Measurements from ENCODE around the gene SF3B2. TPM values are rescaled to one million over a fixed set of nuclear protein-coding genes. Genes with fewer than 3 reads are reported as not detected.

SF3B2 gene
- total RNA-seq, result 103 and 117 TPM in 2 replicates

GRCh38 chr11:66051766-66052663 lies at the start of gene SF3B2:
Gene SF3B2 (plus strand): TSS chr11:66052364. CDS start chr11:66052385, 21 bp downstream.

GRCh38 chr11:66011785-66012303 lies 40.3 kb upstream of the SF3B2 start, which contains the start of gene CST6:
Gene CST6 (plus strand): TSS chr11:66012008. CDS start chr11:66012045, 37 bp downstream.

GRCh38 chr11:66026017-66026529 lies 26.1 kb upstream of the SF3B2 start, which contains the start of gene CATSPER1:
Gene CATSPER1 (minus strand): TSS chr11:66026479. CDS start chr11:66026379, 100 bp downstream.

GRCh38 chr11:66048547-66049323 lies 3.4 kb upstream of the SF3B2 start, which contains the start of gene GAL3ST3:
Gene GAL3ST3 (minus strand): TSS chr11:66049161. CDS start chr11:66045415, 3,746 bp downstream.

GRCh38 chr11:66069715-66070603 lies 17.8 kb downstream of the SF3B2 start, which contains the start of gene PACS1:
Gene PACS1 (plus strand): TSS chr11:66070272. CDS start chr11:66070487, 215 bp downstream.

Other genes starting within 250 kb of the SF3B2 start
- 0.68 and 1.2 TPM in 2 replicates for gene SNX32, start 218.4 kb upstream of the SF3B2 start, total RNA-seq
- gene CFL1, start 194.2 kb upstream of the SF3B2 start, total RNA-seq, result 659 and 765 TPM in 2 replicates
- gene MUS81, start 191.9 kb upstream of the SF3B2 start, total RNA-seq, result 50.8 and 70.1 TPM in 2 replicates
- 2.4 and 10.7 TPM in 2 replicates for gene EFEMP2, start 179.6 kb upstream of the SF3B2 start, total RNA-seq
- not detected in 2 replicates for gene CTSW, start 172.5 kb upstream of the SF3B2 start, total RNA-seq
- 92.5 and 141 TPM in 2 replicates for gene FIBP, start 163.9 kb upstream of the SF3B2 start, total RNA-seq
- 10.9 and 32.5 TPM in 2 replicates for gene CCDC85B, start 161.7 kb upstream of the SF3B2 start, total RNA-seq
- 20.3 and 27.7 TPM in 2 replicates for gene FOSL1, start 152.0 kb upstream of the SF3B2 start, total RNA-seq
- gene C11orf68, start 133.3 kb upstream of the SF3B2 start, total RNA-seq, result 12.0 and 12.5 TPM in 2 replicates
- 94.0 and 217 TPM in 2 replicates for gene DRAP1, start 132.9 kb upstream of the SF3B2 start, total RNA-seq
- not detected in 2 replicates for gene TSGA10IP, start 106.9 kb upstream of the SF3B2 start, total RNA-seq
- gene SART1, start 90.6 kb upstream of the SF3B2 start, total RNA-seq, result 36.2 and 41.8 TPM in 2 replicates
- gene EIF1AD, start 50.2 kb upstream of the SF3B2 start, total RNA-seq, result 48.1 and 50.2 TPM in 2 replicates
- 13.2 and 17.8 TPM in 2 replicates for gene BANF1, start 49.9 kb upstream of the SF3B2 start, total RNA-seq
- gene CST6, start 40.4 kb upstream of the SF3B2 start, total RNA-seq, result 1.7 and 2.6 TPM in 2 replicates
- not detected in 2 replicates for gene CATSPER1, start 25.9 kb upstream of the SF3B2 start, total RNA-seq
- not detected in 2 replicates for gene GAL3ST3, start 3.2 kb upstream of the SF3B2 start, total RNA-seq
- 7.5 and 34.8 TPM in 2 replicates for gene PACS1, start 17.9 kb downstream of the SF3B2 start, total RNA-seq
- 23.2 and 49.8 TPM in 2 replicates for gene KLC2, start 205.3 kb downstream of the SF3B2 start, total RNA-seq
- gene RAB1B, start 216.3 kb downstream of the SF3B2 start, total RNA-seq, result 61.2 and 88.6 TPM in 2 replicates
- gene CNIH2, start 225.8 kb downstream of the SF3B2 start, total RNA-seq, result under 0.01 and 0.14 TPM in 2 replicates
- gene YIF1A, start 236.8 kb downstream of the SF3B2 start, total RNA-seq, result 121 and 221 TPM in 2 replicates
- gene TMEM151A, start 239.5 kb downstream of the SF3B2 start, total RNA-seq, result under 0.01 and 0.07 TPM in 2 replicates

All from nasal cavity respiratory epithelium epithelial cell of viscerocranial mucosa (primary cell).